ENCODE measurements around the gene THSD4. TPM values are rescaled to one million over a fixed set of nuclear protein-coding genes. Genes with fewer than 3 reads are reported as not detected.

THSD4 gene
- polyA plus RNA-seq, 1 experiment: 45.8 TPM

- no peaks in the 10 kb centered on the region for H3K27me3 ChIP-seq (ENCODE audit: control insufficient read depth, insufficient read depth, low read length)
- POLR2A ChIA-PET: interaction anchor here (0.6 kb wide), 1 partner anchor 84 kb away, joined by 5 read pairs; no protein-coding TSS in a partner anchor
- H3K9me3 ChIP-seq (ENCODE audit: control insufficient read depth, insufficient read depth, low read length): peaks cover 7% of the 10 kb centered on the region; the same call in 1 of the 2 replicates
- CTCF ChIA-PET: interaction anchor here (0.6 to 1.6 kb wide), 15 partner anchors 10 to 467 kb away, joined by 3 to 20 read pairs (median 5); no protein-coding TSS in a partner anchor
- no peak overlapping the region for H3K4me3 ChIP-seq (ENCODE audit: low read depth, low read length)
- peak; percentile 37 for DNase-seq (ENCODE audit: low read depth, low spot score)
- H3K27ac ChIP-seq (ENCODE audit: low read depth, low read length): no peak overlapping the region
- TF ChIP-seq CTCF (IDR thresholded peaks at IDR 0.05; ENCODE audit: low read depth, low read length): peak; percentile 59
These were observed 325.3 kb downstream of the THSD4 start for GRCh38 chr15:71440489-71441110.

- POLR2A ChIA-PET: no interaction called here
- Histone ChIP-seq H3K27me3 (ENCODE audit: control insufficient read depth, insufficient read depth, low read length) (no peaks in the 10 kb centered on the region), H3K4me3 (ENCODE audit: low read depth, low read length) (no peak overlapping the region), H3K27ac (ENCODE audit: low read depth, low read length) (no peak overlapping the region), H3K9me3 (ENCODE audit: control insufficient read depth, insufficient read depth, low read length) (no peaks in the 10 kb centered on the region)
- DNase-seq (ENCODE audit: low read depth, low spot score): no peak
- CTCF ChIA-PET: interaction anchor here (0.5 to 3.0 kb wide), 47 partner anchors 9 to 550 kb away, joined by 3 to 28 read pairs (median 4); no protein-coding TSS in a partner anchor
- peak; percentile 84 for TF ChIP-seq CTCF (IDR thresholded peaks at IDR 0.05; ENCODE audit: low read depth, low read length)
These were observed 328.3 kb downstream of the THSD4 start for GRCh38 chr15:71443538-71443937.

DNA sequence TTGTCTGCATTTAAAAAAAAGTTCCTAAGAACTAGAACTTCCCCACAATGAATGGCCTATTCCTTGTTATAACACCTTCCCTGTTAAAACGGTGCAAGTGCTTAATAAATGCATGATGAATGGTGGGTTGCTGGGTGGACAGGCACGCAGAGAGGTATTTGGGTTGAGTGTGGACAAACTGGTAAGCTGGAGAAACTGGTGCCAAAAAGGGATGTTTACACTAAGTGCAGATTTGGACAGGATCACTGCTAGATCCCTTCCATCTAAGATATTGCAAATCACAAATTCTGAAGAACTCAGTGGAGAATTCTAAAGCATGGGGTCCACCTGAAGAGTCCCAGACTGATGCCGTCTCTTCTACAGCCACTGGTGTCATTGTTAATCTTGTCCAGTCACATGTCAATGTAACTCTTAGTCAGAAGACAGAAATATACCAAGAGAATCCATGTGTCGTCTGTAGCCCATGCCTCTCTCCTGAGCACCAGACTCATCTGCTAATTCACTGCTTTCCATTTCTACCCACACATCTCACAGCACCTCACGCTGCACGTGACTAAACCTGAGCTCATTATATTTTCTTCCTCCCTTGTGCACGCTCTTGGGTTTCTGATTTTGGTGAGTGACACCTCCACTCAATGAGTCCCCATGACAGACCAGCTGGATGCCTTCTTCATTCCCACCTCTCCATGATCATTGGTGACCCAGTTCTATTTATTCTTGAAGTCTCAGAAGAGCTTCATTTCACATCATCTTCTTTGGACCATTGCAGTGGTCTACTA, 328.9 kb downstream of the THSD4 start:
- no peak overlapping the region for H3K4me3 ChIP-seq (ENCODE audit: low read depth, low read length)
- H3K27me3 ChIP-seq (ENCODE audit: control insufficient read depth, insufficient read depth, low read length): no peaks in the 10 kb centered on the region
- ChIA-PET POLR2A (interaction anchor here (0.6 kb wide), 1 partner anchor 146 kb away, joined by 4 read pairs; no protein-coding TSS in a partner anchor), CTCF (interaction anchor here (0.6 to 3.0 kb wide), 43 partner anchors 9 to 470 kb away, joined by 3 to 28 read pairs (median 4); no protein-coding TSS in a partner anchor)
- no peaks in the 10 kb centered on the region for H3K9me3 ChIP-seq (ENCODE audit: control insufficient read depth, insufficient read depth, low read length)
- no peak for TF ChIP-seq CTCF (IDR thresholded peaks at IDR 0.05; ENCODE audit: low read depth, low read length)
- no peak for DNase-seq (ENCODE audit: low read depth, low spot score)
- H3K27ac ChIP-seq (ENCODE audit: low read depth, low read length): no peak overlapping the region

GRCh38 chr15:71444866-71445590, 329.8 kb downstream of the THSD4 start:
- Histone ChIP-seq H3K4me3 (ENCODE audit: low read depth, low read length) (no peak overlapping the region), H3K27me3 (ENCODE audit: control insufficient read depth, insufficient read depth, low read length) (no peaks in the 10 kb centered on the region), H3K27ac (ENCODE audit: low read depth, low read length) (no peak overlapping the region), H3K9me3 (ENCODE audit: control insufficient read depth, insufficient read depth, low read length) (no peaks in the 10 kb centered on the region)
- CTCF ChIA-PET: interaction anchor here (0.6 to 3.0 kb wide), 16 partner anchors 11 to 472 kb away, joined by 3 to 28 read pairs (median 4); no protein-coding TSS in a partner anchor
- DNase-seq (ENCODE audit: low read depth, low spot score): no peak
- POLR2A ChIA-PET: no interaction called here
- no peak for TF ChIP-seq CTCF (IDR thresholded peaks at IDR 0.05; ENCODE audit: low read depth, low read length)

All from AG04450 (cell line).